ENCODE measurements around the gene ZMIZ2.
A peak's percentile ranks its signal among the peaks of the same experiment; 100 is the strongest.

The ZMIZ2 gene

DNA sequence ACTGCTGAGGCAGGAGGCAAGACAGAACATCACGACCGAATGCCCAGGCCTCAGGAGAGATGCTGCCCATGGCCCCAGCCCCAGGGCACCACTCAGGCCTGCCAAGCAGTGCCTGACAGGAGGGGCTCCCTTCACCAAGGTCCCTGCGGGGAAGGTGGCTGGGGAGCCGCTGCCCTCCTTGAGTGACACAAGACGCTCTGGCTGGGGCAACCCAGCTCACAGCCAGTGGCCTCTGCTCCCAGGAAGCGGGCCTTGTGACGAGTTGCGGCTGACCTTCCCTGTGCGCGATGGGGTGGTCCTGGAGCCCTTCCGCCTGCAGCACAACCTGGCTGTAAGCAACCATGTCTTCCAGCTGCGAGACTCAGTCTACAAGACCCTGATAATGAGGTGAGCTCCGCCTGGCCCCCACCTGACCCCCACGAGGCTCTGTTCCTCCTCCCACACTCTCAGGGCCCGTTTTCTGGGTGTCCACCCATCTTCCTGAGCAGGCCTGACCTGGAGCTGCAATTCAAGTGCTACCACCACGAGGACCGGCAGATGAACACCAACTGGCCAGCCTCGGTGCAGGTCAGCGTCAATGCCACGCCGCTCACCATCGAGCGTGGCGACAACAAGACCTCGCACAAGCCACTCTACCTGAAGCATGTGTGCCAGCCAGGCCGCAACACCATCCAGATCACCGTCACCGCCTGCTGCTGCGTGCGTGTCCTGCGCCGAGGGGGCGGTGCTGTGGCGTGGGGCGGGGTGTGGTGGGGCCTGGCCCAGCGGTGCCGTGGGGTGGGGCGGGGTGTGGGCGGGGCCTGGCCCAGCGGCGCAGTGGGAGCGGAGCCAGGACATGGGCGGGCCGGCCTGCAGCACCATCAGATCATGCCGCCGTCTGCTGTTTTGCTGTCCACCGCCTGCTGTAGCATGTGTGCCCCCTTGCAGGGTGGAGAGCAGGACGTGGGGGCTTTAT, 12.8 kb downstream of the ZMIZ2 start:
- Histone ChIP-seq H3K9me3 (replicated peaks; ENCODE audit: low read length) (no peaks in the 10 kb centered on the region), H3K9ac (ENCODE audit: low read depth, low read length) (no peak overlapping the region), H3K4me2 (ENCODE audit: low read length) (peak overlapping the region; percentile 10), H3K27me3 (ENCODE audit: control insufficient read depth, insufficient read depth, low read length) (no peaks in the 10 kb centered on the region), H3K4me1 (ENCODE audit: control insufficient read depth, insufficient read depth, low read length) (peaks cover 10% of the 10 kb centered on the region), H3K36me3 (ENCODE audit: insufficient read depth, low read length) (peaks cover 66% of the 10 kb centered on the region), H3K4me3 (ENCODE audit: low read length) (no peak overlapping the region)

- Histone ChIP-seq H3K4me3 (ENCODE audit: low read length) (no peak overlapping the region), H3K9me3 (replicated peaks; ENCODE audit: low read length) (no peaks in the 10 kb centered on the region), H3K4me2 (ENCODE audit: low read length) (peak overlapping the region; percentile 10), H3K9ac (ENCODE audit: low read depth, low read length) (no peak overlapping the region), H3K36me3 (ENCODE audit: insufficient read depth, low read length) (peaks cover 66% of the 10 kb centered on the region), H3K4me1 (ENCODE audit: control insufficient read depth, insufficient read depth, low read length) (peaks cover 13% of the 10 kb centered on the region), H3K27me3 (ENCODE audit: control insufficient read depth, insufficient read depth, low read length) (no peaks in the 10 kb centered on the region)
These were observed 13.7 kb downstream of the ZMIZ2 start for GRCh38 chr7:44762300-44762699.

DNA sequence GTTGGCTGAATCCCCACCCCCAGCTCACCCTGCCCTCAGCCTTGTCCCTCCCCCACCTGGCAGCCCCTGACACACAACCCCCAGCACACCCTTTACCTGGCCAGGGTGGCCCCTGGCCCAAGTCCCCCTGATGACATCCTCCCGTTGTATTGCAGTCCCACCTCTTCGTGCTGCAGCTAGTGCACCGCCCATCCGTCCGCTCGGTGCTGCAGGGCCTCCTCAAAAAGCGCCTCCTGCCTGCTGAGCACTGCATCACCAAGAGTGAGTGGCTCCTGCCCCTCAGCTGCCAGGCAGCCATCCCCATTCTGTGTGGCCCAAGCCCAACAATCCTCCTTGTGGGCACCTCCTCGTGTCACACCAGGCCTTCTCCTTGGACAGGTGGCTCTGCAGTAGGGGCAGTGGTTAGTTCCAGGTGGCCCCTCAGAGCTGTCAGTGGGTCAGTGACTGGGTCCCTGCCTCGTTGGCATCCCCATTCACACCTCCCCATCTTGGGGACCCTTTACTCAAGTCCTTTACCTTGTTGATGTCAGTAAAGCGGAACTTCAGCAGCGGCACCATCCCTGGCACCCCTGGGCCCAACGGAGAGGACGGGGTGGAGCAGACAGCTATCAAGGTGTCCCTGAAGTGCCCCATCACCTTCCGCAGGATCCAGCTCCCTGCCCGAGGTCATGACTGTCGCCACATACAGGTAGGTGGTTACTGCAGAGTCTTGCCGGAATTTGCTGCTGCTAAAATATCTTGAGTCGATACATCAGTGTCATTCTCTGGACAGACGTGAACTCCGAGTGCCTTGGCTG, 14.3 kb downstream of the ZMIZ2 start:
- Histone ChIP-seq H3K9me3 (replicated peaks; ENCODE audit: low read length) (no peaks in the 10 kb centered on the region), H3K36me3 (ENCODE audit: insufficient read depth, low read length) (peaks cover 67% of the 10 kb centered on the region), H3K4me2 (ENCODE audit: low read length) (no peak overlapping the region), H3K4me3 (ENCODE audit: low read length) (no peak overlapping the region), H3K27me3 (ENCODE audit: control insufficient read depth, insufficient read depth, low read length) (no peaks in the 10 kb centered on the region), H3K4me1 (ENCODE audit: control insufficient read depth, insufficient read depth, low read length) (peaks cover 19% of the 10 kb centered on the region), H3K9ac (ENCODE audit: low read depth, low read length) (no peak overlapping the region)

GRCh38 chr7:44764081-44764480, 15.4 kb downstream of the ZMIZ2 start:
- Histone ChIP-seq H3K27me3 (ENCODE audit: control insufficient read depth, insufficient read depth, low read length) (no peaks in the 10 kb centered on the region), H3K4me3 (ENCODE audit: low read length) (no peak overlapping the region), H3K4me2 (ENCODE audit: low read length) (no peak overlapping the region), H3K9ac (ENCODE audit: low read depth, low read length) (no peak overlapping the region), H3K36me3 (ENCODE audit: insufficient read depth, low read length) (peaks cover 64% of the 10 kb centered on the region), H3K4me1 (ENCODE audit: control insufficient read depth, insufficient read depth, low read length) (peaks cover 31% of the 10 kb centered on the region), H3K9me3 (replicated peaks; ENCODE audit: low read length) (no peaks in the 10 kb centered on the region)

DNA sequence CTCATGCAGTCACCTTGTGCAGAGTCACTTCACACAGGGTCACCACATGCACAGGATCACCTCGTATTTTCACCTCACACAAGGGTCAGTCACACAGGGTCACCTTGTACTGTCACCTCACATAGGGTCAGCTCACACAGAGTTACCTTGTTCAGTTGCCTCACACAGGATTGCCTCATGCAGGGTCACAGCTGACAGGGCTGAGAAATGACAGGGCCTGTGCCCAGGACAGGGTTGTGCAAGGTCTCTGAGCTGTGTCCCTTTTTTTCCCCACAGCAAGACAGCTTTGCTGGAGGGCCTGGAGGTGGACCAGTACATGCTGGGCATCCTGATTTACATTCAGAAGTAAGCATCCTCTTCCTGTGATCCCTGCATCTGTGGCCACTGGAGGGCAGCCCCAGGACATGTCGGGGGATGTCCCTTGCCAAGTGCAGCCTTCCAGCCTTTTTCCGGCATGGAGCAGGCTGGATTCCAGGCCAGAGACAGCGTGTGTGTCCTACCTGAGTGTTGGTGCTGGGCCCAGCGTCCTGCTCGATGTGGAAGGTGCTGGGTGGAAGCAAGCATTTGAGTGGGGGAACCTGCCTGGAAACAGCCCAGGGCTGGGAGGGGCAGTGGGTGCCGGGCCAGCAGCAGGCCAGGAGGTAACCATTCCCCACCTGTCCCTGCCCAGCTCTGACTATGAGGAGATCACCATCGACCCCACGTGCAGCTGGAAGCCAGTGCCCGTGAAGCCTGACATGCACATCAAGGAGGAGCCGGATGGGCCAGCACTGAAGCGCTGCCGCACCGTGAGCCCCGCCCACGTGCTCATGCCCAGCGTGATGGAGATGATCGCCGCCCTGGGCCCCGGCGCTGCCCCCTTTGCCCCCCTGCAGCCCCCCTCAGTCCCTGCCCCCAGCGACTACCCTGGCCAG, 16.3 kb downstream of the ZMIZ2 start:
- Histone ChIP-seq H3K36me3 (ENCODE audit: insufficient read depth, low read length) (peaks cover 64% of the 10 kb centered on the region), H3K4me3 (ENCODE audit: low read length) (no peak overlapping the region), H3K9ac (ENCODE audit: low read depth, low read length) (no peak overlapping the region), H3K27me3 (ENCODE audit: control insufficient read depth, insufficient read depth, low read length) (no peaks in the 10 kb centered on the region), H3K9me3 (replicated peaks; ENCODE audit: low read length) (no peaks in the 10 kb centered on the region), H3K4me1 (ENCODE audit: control insufficient read depth, insufficient read depth, low read length) (peaks cover 39% of the 10 kb centered on the region), H3K4me2 (ENCODE audit: low read length) (no peak overlapping the region)

GRCh38 chr7:44765579-44766415, 17.1 kb downstream of the ZMIZ2 start:
- no peaks in the 10 kb centered on the region for H3K27me3 ChIP-seq (ENCODE audit: control insufficient read depth, insufficient read depth, low read length)
- H3K36me3 ChIP-seq (ENCODE audit: insufficient read depth, low read length), result peaks cover 58% of the 10 kb centered on the region
- H3K9ac ChIP-seq (ENCODE audit: low read depth, low read length), result no peak overlapping the region
- H3K4me1 ChIP-seq (ENCODE audit: control insufficient read depth, insufficient read depth, low read length), result peaks cover 43% of the 10 kb centered on the region
- no peak overlapping the region for H3K4me2 ChIP-seq (ENCODE audit: low read length)
- no peak overlapping the region for H3K4me3 ChIP-seq (ENCODE audit: low read length)
- no peaks in the 10 kb centered on the region for H3K9me3 ChIP-seq (replicated peaks; ENCODE audit: low read length)

DNA sequence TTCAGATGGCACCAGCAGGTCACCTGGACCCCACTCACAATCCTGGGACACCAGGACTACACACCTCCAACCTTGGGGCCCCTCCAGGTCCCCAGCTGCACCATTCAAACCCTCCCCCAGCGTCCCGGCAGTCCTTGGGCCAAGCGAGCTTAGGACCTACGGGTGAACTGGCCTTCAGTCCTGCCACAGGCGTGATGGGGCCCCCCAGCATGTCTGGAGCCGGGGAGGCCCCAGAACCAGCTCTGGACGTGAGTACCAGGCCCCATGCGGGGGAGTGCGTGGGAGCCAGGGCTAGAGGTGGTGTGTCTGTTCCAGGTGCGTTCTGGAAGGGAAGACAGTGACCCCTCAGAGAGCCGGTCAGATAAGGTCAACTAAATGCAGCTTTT, 17.8 kb downstream of the ZMIZ2 start:
- H3K4me3 ChIP-seq (ENCODE audit: low read length), result no peak overlapping the region
- H3K4me1 ChIP-seq (ENCODE audit: control insufficient read depth, insufficient read depth, low read length), result peaks cover 43% of the 10 kb centered on the region
- peaks cover 52% of the 10 kb centered on the region for H3K36me3 ChIP-seq (ENCODE audit: insufficient read depth, low read length)
- no peak overlapping the region for H3K4me2 ChIP-seq (ENCODE audit: low read length)
- H3K9ac ChIP-seq (ENCODE audit: low read depth, low read length), result no peak overlapping the region
- no peaks in the 10 kb centered on the region for H3K9me3 ChIP-seq (replicated peaks; ENCODE audit: low read length)
- no peaks in the 10 kb centered on the region for H3K27me3 ChIP-seq (ENCODE audit: control insufficient read depth, insufficient read depth, low read length)

GRCh38 chr7:44767134-44767911, 18.7 kb downstream of the ZMIZ2 start:
- Histone ChIP-seq H3K27me3 (ENCODE audit: control insufficient read depth, insufficient read depth, low read length) (no peaks in the 10 kb centered on the region), H3K4me1 (ENCODE audit: control insufficient read depth, insufficient read depth, low read length) (peaks cover 38% of the 10 kb centered on the region), H3K36me3 (ENCODE audit: insufficient read depth, low read length) (peaks cover 49% of the 10 kb centered on the region), H3K9me3 (replicated peaks; ENCODE audit: low read length) (no peaks in the 10 kb centered on the region), H3K4me2 (ENCODE audit: low read length) (peak overlapping the region; percentile 10), H3K9ac (ENCODE audit: low read depth, low read length) (no peak overlapping the region), H3K4me3 (ENCODE audit: low read length) (no peak overlapping the region)

GRCh38 chr7:44767912-44768627, 19.4 kb downstream of the ZMIZ2 start:
- no peak overlapping the region for H3K4me3 ChIP-seq (ENCODE audit: low read length)
- no peaks in the 10 kb centered on the region for H3K9me3 ChIP-seq (replicated peaks; ENCODE audit: low read length)
- H3K27me3 ChIP-seq (ENCODE audit: control insufficient read depth, insufficient read depth, low read length), result no peaks in the 10 kb centered on the region
- H3K4me1 ChIP-seq (ENCODE audit: control insufficient read depth, insufficient read depth, low read length), result peaks cover 34% of the 10 kb centered on the region
- peaks cover 44% of the 10 kb centered on the region for H3K36me3 ChIP-seq (ENCODE audit: insufficient read depth, low read length)
- peak overlapping the region; percentile 35 for H3K4me2 ChIP-seq (ENCODE audit: low read length)
- no peak overlapping the region for H3K9ac ChIP-seq (ENCODE audit: low read depth, low read length)

Measured in skeletal muscle satellite cell (primary cell).